GM21737 (cell line): ENCODE measurements around the gene LRP1B.
"Not testable (repeated sequence)": the region's sequence is repeated elsewhere in the genome, so short reads cannot be mapped to it uniquely, and the experiment has no call there.

ENCODE experiments used
- ATAC-seq: cut with Tn5 transposase; IDR thresholded peaks from one replicate; pipeline ENCODE4 v1.9.1; 2021; ENCODE audit warnings: mild to moderate bottlenecking, moderate library complexity; ENCODE audit not compliant: unreplicated experiment

Gene LRP1B

GRCh38 chr2:140680862-140681261 lies 1450.0 kb downstream of the LRP1B start:
- ATAC-seq: no peak

GRCh38 chr2:140679752-140680151 lies 1451.1 kb downstream of the LRP1B start:
- ATAC-seq: no peak

GRCh38 chr2:140669911-140670310 lies 1460.9 kb downstream of the LRP1B start:
- ATAC-seq: no peak

- ATAC-seq: no peak
Measured at GRCh38 chr2:140667203-140667602, 1463.6 kb downstream of the LRP1B start.

GRCh38 chr2:140662504-140662903 lies 1468.3 kb downstream of the LRP1B start:
- no peak for ATAC-seq

- no peak for ATAC-seq
Measured at GRCh38 chr2:140658760-140659692, 1471.8 kb downstream of the LRP1B start.

GRCh38 chr2:140657657-140658056 lies 1473.2 kb downstream of the LRP1B start:
- ATAC-seq: no peak

- ATAC-seq: no peak
Measured at GRCh38 chr2:140654565-140654964, 1476.3 kb downstream of the LRP1B start.

GRCh38 chr2:140650825-140651224 lies 1480.0 kb downstream of the LRP1B start:
- ATAC-seq: no peak

GRCh38 chr2:140650134-140650533 lies 1480.7 kb downstream of the LRP1B start:
- not testable (repeated sequence) for ATAC-seq

- ATAC-seq: no peak
Measured at GRCh38 chr2:140648393-140648792, 1482.4 kb downstream of the LRP1B start.

- ATAC-seq: no peak
Measured at GRCh38 chr2:140643761-140644187, 1487.0 kb downstream of the LRP1B start.

- ATAC-seq: no peak
Measured at GRCh38 chr2:140641163-140641562, 1489.7 kb downstream of the LRP1B start.

GRCh38 chr2:140639628-140640027 lies 1491.2 kb downstream of the LRP1B start:
- no peak for ATAC-seq

GRCh38 chr2:140630557-140630956 lies 1500.3 kb downstream of the LRP1B start:
- no peak for ATAC-seq

GRCh38 chr2:140627885-140628284 lies 1502.9 kb downstream of the LRP1B start:
- ATAC-seq: no peak

- ATAC-seq: no peak
Measured at GRCh38 chr2:140627136-140627535, 1503.7 kb downstream of the LRP1B start.

- ATAC-seq: no peak
Measured at GRCh38 chr2:140624200-140624599, 1506.6 kb downstream of the LRP1B start.

- no peak for ATAC-seq
Measured at GRCh38 chr2:140621583-140622362, 1509.0 kb downstream of the LRP1B start.

GRCh38 chr2:140604788-140605187 lies 1526.0 kb downstream of the LRP1B start:
- no peak for ATAC-seq

- no peak for ATAC-seq
Measured at GRCh38 chr2:140604096-140604495, 1526.7 kb downstream of the LRP1B start.

- no peak for ATAC-seq
Measured at GRCh38 chr2:140603416-140603815, 1527.4 kb downstream of the LRP1B start.
